HEK293 (cell line): ENCODE measurements around the gene SLC25A36.

Source experiments
- CTCF ChIP-seq: fragments of 450-650 bp; formaldehyde crosslinking; IDR thresholded peaks from 2 replicates; pipeline ENCODE4 v1.5.1; 2016; ENCODE audit warnings: missing biosample characterization, missing genetic modification characterization
- SETDB1 ChIP-seq: IDR thresholded peaks from one replicate; pipeline ENCODE4 v1.6.1; 2017; ENCODE audit warnings: mild to moderate bottlenecking, low read length, moderate library complexity, mixed read lengths; ENCODE audit not compliant: insufficient read length
- SP3 ChIP-seq: fragments of 450-650 bp; formaldehyde crosslinking; IDR thresholded peaks from 2 replicates; pipeline ENCODE4 v1.5.1; 2016; ENCODE audit warnings: missing biosample characterization, missing genetic modification characterization
- YY1 ChIP-seq: fragments of 450-650 bp; formaldehyde crosslinking; IDR thresholded peaks from 2 replicates; pipeline ENCODE4 v1.5.1; 2018; ENCODE audit warnings: missing biosample characterization, missing genetic modification characterization
- ZBTB1 ChIP-seq: fragments of 450-650 bp; formaldehyde crosslinking; IDR thresholded peaks from 2 replicates; pipeline ENCODE4 v1.5.1; 2016; ENCODE audit warnings: missing biosample characterization, missing genetic modification characterization
- ZBTB44 ChIP-seq: fragments of 450-650 bp; IDR thresholded peaks from 2 replicates; pipeline ENCODE4 v1.5.1; 2018; ENCODE audit warnings: missing biosample characterization, mild to moderate bottlenecking, missing genetic modification characterization
- ZFHX2 ChIP-seq: fragments of 450-650 bp; formaldehyde crosslinking; conservative IDR thresholded peaks from 2 replicates; pipeline ENCODE4 v1.5.1; 2016; ENCODE audit warnings: missing biosample characterization, missing genetic modification characterization
- ZFP3 ChIP-seq: fragments of 450-650 bp; formaldehyde crosslinking; IDR thresholded peaks from 2 replicates; pipeline ENCODE4 v1.5.1; 2016; ENCODE audit warnings: low read depth, missing biosample characterization, missing genetic modification characterization
- ZNF274 ChIP-seq, 2 experiments: fragments of 200-500 bp in 1 of 2; fragments of 450-650 bp in 1 of 2; sonication (Bioruptor generic) in 1 of 2; formaldehyde crosslinking in 1 of 2; IDR thresholded peaks; 2 replicates each; pipeline versions ENCODE4 v1.5.1 to v1.6.1; 2014 to 2016; ENCODE audit warnings: borderline replicate concordance in 1 of 2, inconsistent platforms in 1 of 2, low read length in 1 of 2, missing biosample characterization in 1 of 2, missing genetic modification characterization in 1 of 2
- ZNF433 ChIP-seq: fragments of 450-650 bp; formaldehyde crosslinking; IDR thresholded peaks from 2 replicates; pipeline ENCODE4 v1.5.1; 2016; ENCODE audit warnings: missing biosample characterization, missing genetic modification characterization, low read depth
- ZNF629 ChIP-seq: fragments of 450-650 bp; formaldehyde crosslinking; IDR thresholded peaks from 2 replicates; pipeline ENCODE4 v1.5.1; 2017; ENCODE audit warnings: missing biosample characterization, missing genetic modification characterization
- ZNF664 ChIP-seq: fragments of 450-650 bp; formaldehyde crosslinking; IDR thresholded peaks from 2 replicates; pipeline ENCODE4 v1.5.1; 2016; ENCODE audit warnings: missing biosample characterization, missing genetic modification characterization
- ZNF792 ChIP-seq: fragments of 450-650 bp; formaldehyde crosslinking; IDR thresholded peaks from 2 replicates; pipeline ENCODE4 v1.5.1; 2016; ENCODE audit warnings: missing biosample characterization, missing genetic modification characterization
- ZSCAN18 ChIP-seq: fragments of 450-650 bp; formaldehyde crosslinking; IDR thresholded peaks from 2 replicates; pipeline ENCODE4 v1.5.1; 2016; ENCODE audit warnings: missing biosample characterization, missing genetic modification characterization

DNA sequence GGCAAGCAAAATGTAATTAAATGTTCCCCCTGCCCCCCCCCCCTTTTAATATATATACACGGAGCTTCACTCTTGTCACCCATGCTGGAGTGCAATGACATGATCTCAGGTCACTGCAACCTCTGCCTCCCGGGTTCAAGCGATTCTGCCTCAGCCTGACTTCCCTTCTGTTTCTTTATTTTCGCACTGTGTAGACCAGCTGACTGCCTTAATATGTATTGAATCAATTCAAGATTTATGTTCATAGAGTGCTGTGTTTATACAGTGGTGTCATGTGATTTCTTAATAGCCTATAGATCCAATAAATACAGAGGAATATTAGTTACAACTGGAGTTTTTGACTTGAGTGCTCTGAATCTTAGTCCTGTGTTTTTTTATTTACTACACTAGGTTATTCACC lies 39.0 kb downstream of the SLC25A36 start:
- TF ChIP-seq CTCF (tag by site-specific recombination) (no peak), ZNF664 (tag by site-specific recombination) (no peak), ZNF433 (no peak), ZBTB1 (no peak), ZBTB44 (tag by site-specific recombination) (no peak), SP3 (tag by site-specific recombination) (no peak), YY1 (tag by site-specific recombination) (no peak), ZNF274 (IDR thresholded peaks at IDR 0.05; ENCODE audit: low read length) (no peak), ZNF274 (tag by site-specific recombination; IDR thresholded peaks at IDR 0.05; ENCODE audit: borderline replicate concordance) (no peak), ZNF629 (tag by site-specific recombination) (no peak), SETDB1 (no peak), ZFHX2 (no peak), ZFP3 (no peak), ZSCAN18 (tag by site-specific recombination) (no peak), ZNF792 (tag by site-specific recombination) (no peak)
